GM19328 (cell line): ENCODE measurements around the gene FOXO6.

Source experiments
- ATAC-seq: cut with Tn5 transposase; IDR thresholded peaks from one replicate; pipeline ENCODE4 v1.9.1; 2021; ENCODE audit warnings: mild to moderate bottlenecking, moderate library complexity; ENCODE audit not compliant: unreplicated experiment

Gene FOXO6

GRCh38 chr1:41419584-41420295, 58.5 kb downstream of the FOXO6 start:
- ATAC-seq = no peak

- ATAC-seq = no peak
These were observed 59.1 kb downstream of the FOXO6 start for GRCh38 chr1:41420351-41420750.

- no peak for ATAC-seq
These were observed 59.6 kb downstream of the FOXO6 start for GRCh38 chr1:41420860-41421259.

GRCh38 chr1:41422306-41422705, 61.1 kb downstream of the FOXO6 start:
- ATAC-seq = no peak

GRCh38 chr1:41423511-41424191, 62.4 kb downstream of the FOXO6 start:
- ATAC-seq = no peak

- no peak for ATAC-seq
These were observed 63.4 kb downstream of the FOXO6 start for GRCh38 chr1:41424581-41425118.

GRCh38 chr1:41425369-41425768, 64.1 kb downstream of the FOXO6 start:
- ATAC-seq = no peak

- no peak for ATAC-seq
These were observed 65.1 kb downstream of the FOXO6 start for GRCh38 chr1:41426201-41426890.

GRCh38 chr1:41427122-41427913, 66.1 kb downstream of the FOXO6 start:
- no peak for ATAC-seq

- no peak for ATAC-seq
These were observed 66.9 kb downstream of the FOXO6 start for GRCh38 chr1:41427916-41428737.

GRCh38 chr1:41428738-41429640, 67.8 kb downstream of the FOXO6 start:
- ATAC-seq = no peak

GRCh38 chr1:41429641-41430035, 68.4 kb downstream of the FOXO6 start:
- no peak for ATAC-seq

- no peak for ATAC-seq
These were observed 68.8 kb downstream of the FOXO6 start for GRCh38 chr1:41430069-41430468.

- ATAC-seq = no peak
These were observed 69.3 kb downstream of the FOXO6 start for GRCh38 chr1:41430582-41430981.

- no peak for ATAC-seq
These were observed 70.5 kb downstream of the FOXO6 start for GRCh38 chr1:41431490-41432350.
